ENCODE results near the gene TIMM13.

DNA sequence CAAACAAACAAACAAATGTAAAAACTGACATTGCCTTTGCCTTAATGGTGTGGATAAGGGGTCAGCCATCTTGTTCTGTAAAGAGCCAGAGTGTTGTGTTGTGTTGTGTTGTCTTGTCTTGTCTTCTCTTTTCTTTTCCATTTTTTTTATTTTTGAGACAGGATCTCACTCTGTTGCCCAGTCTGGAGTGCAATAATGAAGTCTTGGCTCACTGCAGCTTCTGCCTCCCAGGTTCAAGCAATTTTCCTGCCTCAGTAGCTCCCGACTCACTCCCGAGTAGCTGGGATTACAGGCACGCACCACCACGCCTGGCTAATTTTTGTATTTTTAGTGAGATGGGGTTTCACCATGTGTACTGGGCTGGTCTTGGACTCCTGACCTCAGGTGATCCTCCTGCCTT is 27.8 kb downstream of the TIMM13 start:
- TF ChIP-seq, protein P1, sequence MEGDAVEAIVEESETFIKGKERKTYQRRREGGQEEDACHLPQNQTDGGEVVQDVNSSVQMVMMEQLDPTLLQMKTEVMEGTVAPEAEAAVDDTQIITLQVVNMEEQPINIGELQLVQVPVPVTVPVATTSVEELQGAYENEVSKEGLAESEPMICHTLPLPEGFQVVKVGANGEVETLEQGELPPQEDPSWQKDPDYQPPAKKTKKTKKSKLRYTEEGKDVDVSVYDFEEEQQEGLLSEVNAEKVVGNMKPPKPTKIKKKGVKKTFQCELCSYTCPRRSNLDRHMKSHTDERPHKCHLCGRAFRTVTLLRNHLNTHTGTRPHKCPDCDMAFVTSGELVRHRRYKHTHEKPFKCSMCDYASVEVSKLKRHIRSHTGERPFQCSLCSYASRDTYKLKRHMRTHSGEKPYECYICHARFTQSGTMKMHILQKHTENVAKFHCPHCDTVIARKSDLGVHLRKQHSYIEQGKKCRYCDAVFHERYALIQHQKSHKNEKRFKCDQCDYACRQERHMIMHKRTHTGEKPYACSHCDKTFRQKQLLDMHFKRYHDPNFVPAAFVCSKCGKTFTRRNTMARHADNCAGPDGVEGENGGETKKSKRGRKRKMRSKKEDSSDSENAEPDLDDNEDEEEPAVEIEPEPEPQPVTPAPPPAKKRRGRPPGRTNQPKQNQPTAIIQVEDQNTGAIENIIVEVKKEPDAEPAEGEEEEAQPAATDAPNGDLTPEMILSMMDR (IDR thresholded peaks at IDR 0.05; ENCODE audit: low read depth, low read length, poor library complexity, severe bottlenecking), result no peak
- no peak for TF ChIP-seq EZH2phosphoT487 (IDR thresholded peaks at IDR 0.05; ENCODE audit: borderline replicate concordance, low read length)

All from DOHH2 (cell line).